Left kidney (tissue), 8 donors: Measurements from ENCODE around the gene GRM1. TPM values are rescaled to one million over a fixed set of nuclear protein-coding genes. Genes with fewer than 3 reads are reported as not detected.

Experiments used
- DNase-seq: peaks from one replicate; pipeline ENCODE4 v3.0.0-alpha.2; 2013
- long read RNA-seq, 8 donors: transcript quantifications; one replicate each; lab custom pipeline, GENCODE V29; 2026
- polyA plus RNA-seq: library from polyadenylated mRNA; unstranded; fragments of 120-200 nt; gene quantifications from one replicate; pipeline ENCODE4 v1.2.1, GENCODE V29; 2013; ENCODE audit not compliant: insufficient read length

GRM1 gene
- polyA plus RNA-seq = 0.18 TPM
- long read RNA-seq, donor 1 = 0 reads
- long read RNA-seq, donor 2 = 0 reads
- long read RNA-seq, donor 3 = 0 reads
- long read RNA-seq, donor 4 = 0 reads
- long read RNA-seq, donor 5 = 0 reads
- long read RNA-seq, donor 6 = 0 reads
- long read RNA-seq, donor 7 = 0 reads
- long read RNA-seq, donor 8 = 0 reads

DNA sequence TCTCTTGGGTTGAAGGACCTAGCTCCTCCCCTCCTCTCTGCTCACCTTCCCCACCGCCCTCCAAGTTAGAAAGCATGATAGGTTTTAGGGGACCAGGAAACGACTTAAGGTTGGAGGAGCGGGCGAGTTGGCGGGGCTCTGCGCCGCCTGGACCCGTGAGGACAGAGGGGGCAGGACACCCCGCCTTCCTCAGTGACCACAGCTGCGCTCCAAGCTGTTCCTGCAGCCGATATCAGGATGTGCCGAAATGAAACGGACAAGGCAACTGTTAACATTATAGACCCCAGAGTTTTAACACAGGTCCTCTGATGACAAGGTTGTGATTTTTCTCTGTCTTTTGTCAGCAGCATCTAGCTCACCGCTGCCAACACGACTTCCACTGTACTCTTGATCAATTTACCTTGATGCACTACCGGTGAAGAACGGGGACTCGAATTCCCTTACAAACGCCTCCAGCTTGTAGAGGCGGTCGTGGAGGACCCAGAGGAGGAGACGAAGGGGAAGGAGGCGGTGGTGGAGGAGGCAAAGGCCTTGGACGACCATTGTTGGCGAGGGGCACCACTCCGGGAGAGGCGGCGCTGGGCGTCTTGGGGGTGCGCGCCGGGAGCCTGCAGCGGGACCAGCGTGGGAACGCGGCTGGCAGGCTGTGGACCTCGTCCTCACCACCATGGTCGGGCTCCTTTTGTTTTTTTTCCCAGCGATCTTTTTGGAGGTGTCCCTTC, at the start of gene GRM1:
Gene GRM1 (plus strand): TSS at position 212 of the 722 bp plus-strand sequence. CDS start 456 bp downstream, at position 668.
- no peak for DNase-seq

DNA sequence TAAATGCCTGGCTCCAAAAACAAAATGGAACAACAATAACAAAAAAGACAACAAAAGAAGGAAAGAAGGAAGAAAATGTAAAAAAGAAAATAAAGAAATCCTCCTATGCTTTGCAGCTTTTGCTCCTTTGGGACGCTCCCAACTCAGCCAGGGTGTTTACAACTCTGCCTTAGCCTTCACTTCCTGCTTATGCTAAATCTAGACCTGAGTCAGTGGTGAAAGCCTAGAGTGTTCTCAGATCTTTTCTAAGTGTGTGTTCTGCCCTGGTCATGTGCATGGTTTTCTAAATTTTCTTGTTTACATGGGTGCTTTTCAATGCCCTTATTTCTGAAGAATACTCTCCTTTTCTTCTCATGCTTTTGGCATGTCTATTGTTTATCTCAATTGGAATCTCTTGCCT, 19.5 kb upstream of the GRM1 start:
- DNase-seq = no peak

DNA sequence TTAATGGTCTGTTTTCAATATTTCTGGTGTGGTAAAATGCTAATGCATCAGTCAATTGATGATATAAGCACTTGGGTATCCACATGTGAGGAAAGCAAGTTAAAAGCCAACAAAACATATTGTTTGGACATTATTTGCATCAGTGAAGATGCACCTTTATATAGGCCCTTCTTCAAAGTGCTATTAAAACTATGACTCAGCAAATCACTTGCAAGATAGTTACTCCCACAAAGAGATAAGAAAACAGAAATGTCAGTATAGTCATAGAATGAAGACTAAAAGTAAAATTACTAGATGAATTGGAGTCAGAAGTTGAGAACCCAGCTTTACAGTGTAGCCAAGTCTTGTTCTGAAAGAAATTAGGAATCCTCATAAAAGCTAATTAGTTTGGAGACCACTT, 14.6 kb upstream of the GRM1 start:
- DNase-seq = no peak

DNA sequence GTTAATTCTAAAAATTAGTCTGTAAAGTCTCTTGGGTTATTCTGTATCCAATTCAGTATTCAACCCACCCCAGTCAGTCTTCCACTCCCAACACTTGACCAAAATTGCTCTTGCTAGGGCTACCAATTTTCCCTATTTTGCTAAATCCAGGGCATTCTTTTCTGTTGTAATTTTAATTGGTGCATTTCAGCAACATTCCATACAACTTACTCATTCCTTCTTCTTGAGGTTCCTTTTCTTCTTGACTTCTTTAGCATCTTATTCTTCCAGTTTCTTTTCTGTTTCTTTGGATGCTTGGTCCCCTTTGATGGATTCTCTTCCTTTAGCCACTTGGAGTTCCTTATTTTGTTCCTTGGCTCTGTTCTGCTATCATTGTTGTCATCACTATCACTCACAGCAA, 11.2 kb upstream of the GRM1 start:
- no peak for DNase-seq

DNA sequence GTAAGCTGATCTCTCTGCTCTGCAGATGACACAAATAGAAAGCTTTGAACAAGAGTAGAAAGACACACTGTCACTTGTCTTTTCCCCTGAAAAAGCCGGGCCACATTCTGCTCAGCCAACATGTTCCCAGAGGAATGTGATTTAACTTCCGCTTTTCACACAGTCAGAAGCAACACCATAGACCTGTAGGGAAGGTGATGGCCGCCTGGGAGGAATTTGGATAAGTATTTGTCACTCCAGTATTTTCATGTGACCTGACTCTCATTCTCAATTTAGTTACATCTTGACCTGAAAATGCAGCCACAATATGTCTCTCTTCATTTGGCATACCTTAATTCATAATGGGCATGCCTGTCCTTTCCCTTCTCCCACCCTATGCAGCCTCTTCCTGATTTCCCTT, 2.0 kb upstream of the GRM1 start:
- no peak for DNase-seq

DNA sequence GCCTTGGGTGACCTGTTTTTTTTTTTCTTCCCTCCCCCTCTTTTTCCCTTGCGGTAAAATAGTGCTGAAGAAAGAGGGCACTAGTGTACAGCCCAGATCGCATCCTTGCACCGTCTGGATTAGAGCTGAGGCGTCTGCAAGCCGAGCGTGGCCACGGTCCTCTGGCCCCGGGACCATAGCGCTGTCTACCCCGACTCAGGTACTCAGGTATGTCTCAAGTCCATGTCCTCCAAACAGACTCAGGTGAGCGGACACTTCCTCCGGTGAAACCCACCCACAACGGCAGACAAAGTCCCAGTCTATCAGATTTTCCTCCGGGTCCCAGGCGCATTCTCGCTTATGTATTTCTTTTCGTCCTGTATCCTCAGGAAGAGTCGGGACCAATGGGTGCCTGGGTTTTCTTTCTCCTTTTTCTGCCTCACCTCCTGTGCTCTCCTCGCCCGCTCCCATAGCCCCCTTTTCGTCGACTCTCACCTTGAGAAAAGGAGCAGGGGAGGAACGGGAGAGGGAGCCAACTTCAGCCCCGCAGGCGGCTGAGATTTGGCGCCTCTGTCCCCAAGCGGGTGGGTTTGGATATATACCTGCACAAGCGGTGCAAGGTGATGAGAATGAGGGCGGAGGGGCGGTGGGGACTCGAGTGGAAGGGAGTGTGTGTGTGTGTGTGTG, 1.1 kb upstream of the GRM1 start:
- DNase-seq = no peak

DNA sequence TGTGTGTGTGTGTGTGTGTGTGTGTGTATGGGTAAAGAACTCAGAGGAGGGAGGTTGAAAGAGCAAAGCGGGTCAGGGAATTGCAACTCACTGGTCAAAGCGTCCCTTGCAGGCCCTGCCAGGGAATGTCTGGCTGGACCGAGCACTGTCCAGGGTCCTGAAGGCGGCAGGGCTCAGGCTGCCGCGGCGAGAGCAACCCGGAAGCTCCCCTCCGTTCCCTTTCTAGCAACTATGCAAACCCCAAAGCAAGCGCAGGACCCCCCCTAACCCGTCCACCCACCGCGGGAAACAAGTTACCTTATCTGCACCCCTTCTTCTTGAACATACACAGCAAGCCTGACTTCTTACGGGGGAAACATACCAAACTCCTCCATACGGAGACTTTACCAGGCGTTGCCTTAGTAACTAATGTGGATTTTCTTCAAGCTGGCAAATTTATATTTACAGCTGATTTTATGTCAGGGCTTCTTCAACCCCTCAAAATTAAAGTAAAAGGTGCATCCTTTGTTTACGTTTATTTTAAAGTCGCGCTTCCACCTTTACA, 538 bp upstream of the GRM1 start:
- peak; percentile 67 for DNase-seq

DNA sequence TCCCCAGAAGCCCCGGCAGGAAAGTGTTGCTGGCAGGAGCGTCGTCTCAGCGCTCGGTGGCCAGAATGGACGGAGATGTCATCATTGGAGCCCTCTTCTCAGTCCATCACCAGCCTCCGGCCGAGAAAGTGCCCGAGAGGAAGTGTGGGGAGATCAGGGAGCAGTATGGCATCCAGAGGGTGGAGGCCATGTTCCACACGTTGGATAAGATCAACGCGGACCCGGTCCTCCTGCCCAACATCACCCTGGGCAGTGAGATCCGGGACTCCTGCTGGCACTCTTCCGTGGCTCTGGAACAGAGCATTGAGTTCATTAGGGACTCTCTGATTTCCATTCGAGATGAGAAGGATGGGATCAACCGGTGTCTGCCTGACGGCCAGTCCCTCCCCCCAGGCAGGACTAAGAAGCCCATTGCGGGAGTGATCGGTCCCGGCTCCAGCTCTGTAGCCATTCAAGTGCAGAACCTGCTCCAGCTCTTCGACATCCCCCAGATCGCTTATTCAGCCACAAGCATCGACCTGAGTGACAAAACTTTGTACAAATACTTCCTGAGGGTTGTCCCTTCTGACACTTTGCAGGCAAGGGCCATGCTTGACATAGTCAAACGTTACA, 817 bp downstream of the GRM1 start:
- no peak for DNase-seq

DNA sequence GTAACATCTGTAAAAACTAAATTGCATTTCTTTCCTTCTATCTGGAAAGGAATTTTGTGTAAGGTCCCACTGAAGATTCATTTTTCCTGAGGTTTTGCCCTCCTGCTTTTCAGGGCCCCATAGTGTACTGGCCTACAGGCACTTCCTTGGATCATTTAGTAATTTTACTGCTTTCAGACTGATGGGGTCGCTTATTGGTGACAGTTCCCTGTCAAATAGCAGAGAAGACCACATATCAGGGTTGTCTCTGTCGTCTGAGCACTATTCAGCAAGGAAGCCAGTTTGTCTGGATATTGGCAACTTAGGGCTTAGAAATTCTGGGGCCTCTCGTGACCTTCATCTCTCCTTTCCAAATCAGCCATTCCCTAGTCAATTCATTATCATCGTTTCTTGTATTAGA, 3.5 kb downstream of the GRM1 start:
- no peak for DNase-seq

DNA sequence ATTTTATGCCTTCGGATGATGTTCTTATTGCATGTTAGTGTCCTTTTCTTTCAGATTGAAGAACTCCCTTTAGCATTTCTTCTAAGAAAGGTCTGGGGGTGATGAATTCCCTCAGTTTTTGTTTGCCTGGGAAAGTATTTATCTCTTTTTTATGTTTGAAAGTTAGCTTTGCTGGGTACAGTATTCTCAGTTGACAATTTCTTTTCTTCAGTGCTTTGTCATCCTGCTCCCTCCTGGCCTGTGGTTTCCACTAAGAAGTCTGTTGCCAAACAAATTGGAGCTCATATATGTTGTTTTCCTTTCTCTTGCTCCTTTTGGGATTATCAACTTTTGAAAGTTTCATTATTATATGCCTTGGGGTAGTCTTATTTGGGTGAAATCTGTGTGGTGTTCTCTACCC, 11.5 kb downstream of the GRM1 start:
- no peak for DNase-seq

DNA sequence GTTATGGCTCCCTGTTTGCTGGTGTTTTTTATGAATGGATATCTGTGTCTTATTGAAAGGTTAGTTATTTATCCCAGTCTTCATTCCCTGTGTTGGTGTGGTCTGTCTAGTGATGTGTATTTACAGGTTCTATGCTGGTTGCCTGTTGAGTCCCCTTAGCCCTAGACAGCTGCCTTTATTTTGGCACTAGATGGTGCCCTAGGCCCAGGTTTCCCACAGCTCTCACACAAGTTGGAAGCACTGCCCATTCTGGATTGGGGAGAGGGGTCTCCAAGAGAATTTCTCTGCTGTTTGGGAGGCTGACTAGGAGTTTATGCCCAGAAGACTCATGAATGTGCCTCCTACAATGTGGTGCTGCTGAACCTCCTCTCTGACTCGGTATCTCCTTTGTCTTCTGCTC, 12.4 kb downstream of the GRM1 start:
- no peak for DNase-seq

DNA sequence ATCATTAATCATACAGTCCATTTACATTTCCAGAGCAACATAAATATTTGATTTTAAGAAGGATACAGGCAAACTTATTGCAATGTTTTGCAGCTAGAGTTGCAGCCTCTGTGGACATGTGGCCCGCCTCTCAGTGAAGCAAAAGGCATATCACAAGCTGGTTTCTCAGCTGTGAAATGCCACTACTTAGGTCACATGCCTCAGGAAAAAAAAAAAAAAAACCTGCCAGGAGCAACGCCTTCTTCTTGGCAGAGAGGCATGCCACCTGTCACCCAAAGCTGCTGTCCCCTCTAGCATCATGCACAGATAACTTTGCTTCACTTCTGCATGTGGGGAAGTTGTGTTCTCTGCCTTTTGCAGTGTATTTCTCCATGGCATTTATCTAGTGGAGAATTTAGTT, 18.5 kb downstream of the GRM1 start:
- DNase-seq = no peak

DNA sequence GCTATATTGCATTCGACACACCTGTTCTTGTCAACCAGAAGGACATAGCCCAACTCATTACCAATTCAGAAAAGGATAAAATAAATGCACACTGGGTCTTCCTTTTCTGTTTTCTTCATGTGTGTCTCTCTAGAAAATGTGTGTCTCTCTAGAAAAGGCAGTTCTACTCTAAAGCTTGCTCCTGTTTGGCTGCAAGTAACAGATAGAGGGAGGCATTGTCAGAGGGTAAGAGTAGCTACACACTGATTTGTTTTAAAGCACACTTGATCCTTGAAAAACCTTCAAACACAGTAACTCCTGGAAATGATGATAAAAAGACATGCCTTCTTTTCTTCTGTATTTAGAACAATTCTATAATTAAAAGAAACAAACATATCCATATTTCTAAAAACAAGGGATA, 21.3 kb downstream of the GRM1 start:
- DNase-seq = no peak

DNA sequence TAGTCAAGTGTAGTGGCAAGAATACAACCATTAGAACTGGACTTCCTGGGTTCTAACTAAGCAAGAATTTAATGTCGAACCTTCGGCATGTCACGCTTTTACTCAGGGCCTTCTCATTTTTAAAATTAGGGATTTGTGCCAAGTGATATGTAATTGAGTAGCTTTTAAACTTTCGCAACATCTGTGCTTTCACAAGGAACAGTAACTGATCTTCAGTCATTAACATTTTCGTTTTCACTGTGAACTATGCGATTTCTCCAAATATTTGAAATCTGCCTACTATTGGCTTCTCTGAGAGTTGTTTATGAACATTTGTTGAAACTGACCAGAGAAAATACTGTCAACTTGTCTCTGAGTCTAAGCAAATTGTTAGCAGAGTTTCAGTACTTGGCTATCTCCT, 27.6 kb downstream of the GRM1 start:
- DNase-seq = no peak

DNA sequence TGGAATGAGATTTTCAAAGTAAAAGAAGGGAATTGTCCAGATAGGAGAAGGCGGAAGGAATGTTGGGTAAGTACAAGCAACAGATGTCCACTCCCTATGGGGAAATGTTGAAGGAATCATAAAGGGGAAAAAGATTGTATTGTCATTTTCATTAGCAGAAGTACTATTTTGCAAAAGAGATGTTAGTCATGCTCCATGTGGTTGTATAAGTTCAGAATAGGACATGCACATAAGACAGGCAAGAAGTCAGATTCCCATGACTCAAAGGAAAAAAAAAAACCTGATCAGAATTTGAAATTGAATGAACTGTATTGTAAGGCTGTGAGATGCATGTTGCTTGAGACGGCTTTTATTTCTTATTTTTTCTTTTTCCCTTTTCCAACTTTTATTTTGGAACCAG, 36.8 kb downstream of the GRM1 start:
- DNase-seq = no peak

DNA sequence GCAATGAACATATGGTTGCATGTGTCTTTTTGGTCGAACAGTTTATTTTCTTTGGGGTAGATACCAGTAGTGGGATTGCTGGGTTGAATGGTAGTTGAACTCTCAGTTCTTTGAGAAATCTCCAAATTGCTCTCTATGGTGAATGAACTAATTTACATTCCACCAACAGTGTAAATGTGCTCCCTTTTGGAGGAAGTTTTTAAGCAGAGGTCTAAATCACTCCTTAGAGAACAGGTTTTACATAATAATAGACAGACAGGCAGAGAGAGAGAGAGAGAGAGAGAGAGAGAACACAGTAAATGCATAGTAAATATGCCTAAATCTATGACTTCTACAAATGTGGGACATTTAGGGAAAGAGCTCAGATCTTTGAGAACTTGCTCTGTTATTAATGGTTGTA, 37.6 kb downstream of the GRM1 start:
- no peak for DNase-seq

DNA sequence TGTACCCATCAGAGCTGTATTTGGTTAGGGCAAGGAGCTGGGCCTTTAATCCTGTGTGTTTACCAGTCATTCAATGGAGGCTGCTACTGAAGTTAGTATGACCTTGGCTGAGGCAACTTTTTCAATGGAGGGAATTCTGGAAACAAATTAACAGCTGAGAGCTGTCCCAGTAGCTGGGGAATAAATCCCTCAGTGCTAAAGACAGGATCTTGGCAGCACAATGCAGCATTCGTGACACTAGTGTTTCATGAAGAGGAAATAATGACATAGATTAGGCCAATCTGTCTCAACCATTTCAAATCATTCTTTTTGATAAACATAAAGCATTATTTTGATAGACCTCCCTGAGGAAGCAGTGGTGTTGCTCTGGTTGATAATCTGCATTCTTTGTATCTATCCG, 42.9 kb downstream of the GRM1 start:
- DNase-seq = peak; percentile 20

DNA sequence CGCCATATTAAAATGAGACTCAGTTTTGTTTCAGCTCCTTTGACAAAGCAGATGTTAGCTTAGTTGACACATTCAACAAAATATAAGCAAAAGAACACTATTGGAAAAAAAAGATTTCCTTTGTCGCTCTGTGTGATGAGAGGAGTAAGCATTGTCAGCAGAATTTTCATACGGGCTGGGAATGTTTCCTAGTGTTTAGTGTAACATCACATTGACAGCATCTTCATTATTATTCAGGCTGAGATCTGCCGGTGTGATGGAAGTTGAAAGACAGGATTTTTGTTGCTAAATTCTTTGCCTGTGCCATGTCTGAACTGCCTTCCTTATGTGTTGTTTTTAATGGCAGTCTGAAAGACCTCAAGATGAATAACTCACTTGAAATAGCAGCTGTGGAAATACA, 49.1 kb downstream of the GRM1 start:
- DNase-seq = no peak

DNA sequence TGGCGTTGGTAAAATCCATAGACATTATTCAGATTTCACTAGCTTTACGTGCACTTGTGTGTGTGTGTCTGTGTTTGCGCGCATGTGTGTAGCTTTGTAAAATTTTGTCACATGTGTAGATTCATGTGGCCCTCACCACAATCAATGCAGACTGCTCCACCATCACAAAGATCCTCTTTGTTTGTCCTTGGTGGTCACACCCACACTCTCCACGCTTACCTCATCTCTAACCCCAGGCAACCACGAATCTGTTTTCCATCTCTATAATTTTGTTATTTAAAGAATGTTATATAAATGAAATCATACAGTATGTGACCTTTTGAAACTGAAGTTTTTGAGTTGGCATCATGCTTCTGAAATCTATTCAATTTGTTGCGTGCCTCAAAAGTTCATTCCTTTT, 58.5 kb downstream of the GRM1 start:
- no peak for DNase-seq

DNA sequence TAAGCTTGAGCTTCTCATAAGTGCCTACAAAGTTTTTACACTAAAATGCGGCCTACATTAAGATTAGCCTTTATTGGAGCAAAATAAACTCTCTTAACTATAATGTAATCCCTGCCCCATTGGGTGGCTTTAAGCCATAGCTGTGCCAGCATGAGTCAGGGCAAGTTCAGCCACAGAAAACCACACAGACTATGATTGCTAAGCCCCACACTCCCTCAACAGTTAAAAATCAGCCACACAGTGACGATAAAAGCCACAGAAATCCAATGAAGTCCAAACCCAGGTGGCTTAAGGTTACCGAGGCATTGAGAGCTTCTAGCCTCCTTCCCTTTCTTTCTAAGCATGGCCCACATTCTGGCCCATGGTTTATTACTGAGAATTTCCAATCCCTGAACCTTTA, 61.6 kb downstream of the GRM1 start:
- no peak for DNase-seq

DNA sequence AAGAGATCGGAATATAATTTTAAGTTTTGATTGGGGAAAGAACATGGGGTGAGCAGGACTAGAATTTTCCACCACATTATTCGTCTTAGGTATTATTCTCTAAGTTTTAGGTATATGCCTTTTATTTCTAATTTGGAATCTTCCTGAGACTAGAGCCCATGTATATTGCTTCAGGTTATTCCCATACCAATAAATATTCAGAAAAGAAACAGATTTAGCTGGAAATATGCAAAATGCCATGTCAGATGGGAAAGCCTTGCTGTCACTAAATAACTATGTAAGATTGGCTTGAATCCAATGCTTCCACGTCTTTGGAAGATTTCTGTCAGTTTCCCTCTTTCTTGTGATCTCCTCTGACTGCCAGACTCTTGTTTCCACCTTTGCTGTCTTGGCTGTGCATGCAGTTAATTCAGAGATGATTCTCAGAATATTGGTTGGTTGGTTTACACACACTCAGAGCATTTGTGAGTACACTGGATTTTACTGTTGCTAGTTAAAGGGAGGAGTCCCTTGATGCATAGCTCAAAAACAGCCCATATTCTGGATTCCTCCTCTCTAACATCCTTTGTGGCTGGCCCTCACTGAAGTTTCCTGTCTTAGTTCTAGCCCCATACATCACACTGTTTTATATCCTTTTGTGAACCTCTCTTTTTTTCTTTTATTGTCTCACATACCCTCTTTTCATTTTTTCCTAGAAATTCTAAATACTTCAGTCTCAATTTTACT, 64.3 kb downstream of the GRM1 start:
- DNase-seq = no peak

DNA sequence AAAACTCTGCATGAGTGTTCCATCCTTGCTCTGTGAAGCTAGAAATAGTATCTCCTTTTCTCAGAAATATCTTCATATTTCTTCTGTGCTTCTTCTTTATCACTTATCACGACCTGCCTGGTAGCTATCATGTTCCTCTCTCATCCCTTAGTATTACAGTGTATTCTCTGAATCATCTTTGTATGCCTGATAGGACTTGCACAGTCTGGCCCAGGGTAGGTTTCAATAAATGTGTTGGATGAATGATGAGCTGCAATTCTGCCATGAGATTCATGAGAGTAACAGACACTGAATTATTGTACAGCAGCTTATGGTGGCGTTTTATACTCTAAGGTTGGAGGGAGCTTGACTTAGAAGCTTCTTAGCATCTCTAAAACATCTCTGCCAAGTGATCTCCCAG, 66.6 kb downstream of the GRM1 start:
- DNase-seq = no peak
